D721Med (cell line): ENCODE results near the gene PTPRU.

Source experiments
- DNase-seq: peaks from one replicate; pipeline ENCODE4 v3.0.0; 2011; ENCODE audit warnings: low spot score; ENCODE audit not compliant: insufficient read length
- FAIRE-seq: peaks from 2 replicates; lab custom pipeline; 2011; peaks lifted over from hg19 to GRCh38; lab: Jason Lieb, UNC
- TF ChIP-seq, protein P1 (sequence below): IDR thresholded peaks from 2 replicates; pipeline ENCODE4 v1.5.1; 2012; ENCODE audit warnings: mild to moderate bottlenecking, control low read depth; ENCODE audit not compliant: insufficient read depth; ENCODE audit errors: missing control alignments

Gene PTPRU

DNA sequence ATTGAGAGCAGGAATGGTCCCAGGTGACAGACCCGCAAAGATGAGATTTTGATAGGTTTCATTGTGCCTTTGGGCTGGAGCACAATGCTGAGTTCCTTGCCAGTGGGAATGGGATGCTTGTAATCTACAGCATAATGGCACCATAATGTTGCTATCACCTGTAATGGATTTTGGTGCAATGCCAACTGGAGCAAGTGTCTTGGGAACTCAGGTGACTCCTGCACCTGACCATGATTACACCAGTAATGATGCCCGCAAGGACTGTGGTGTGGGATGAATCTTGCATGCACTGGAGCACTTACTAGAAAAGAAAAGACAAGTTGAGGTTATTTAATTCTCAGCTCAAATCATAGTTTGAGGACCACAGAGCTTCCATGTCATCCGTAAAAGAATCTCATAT, 96.7 kb downstream of the PTPRU start:
- FAIRE-seq (no peak), DNase-seq (no peak)
- TF ChIP-seq, protein P1, sequence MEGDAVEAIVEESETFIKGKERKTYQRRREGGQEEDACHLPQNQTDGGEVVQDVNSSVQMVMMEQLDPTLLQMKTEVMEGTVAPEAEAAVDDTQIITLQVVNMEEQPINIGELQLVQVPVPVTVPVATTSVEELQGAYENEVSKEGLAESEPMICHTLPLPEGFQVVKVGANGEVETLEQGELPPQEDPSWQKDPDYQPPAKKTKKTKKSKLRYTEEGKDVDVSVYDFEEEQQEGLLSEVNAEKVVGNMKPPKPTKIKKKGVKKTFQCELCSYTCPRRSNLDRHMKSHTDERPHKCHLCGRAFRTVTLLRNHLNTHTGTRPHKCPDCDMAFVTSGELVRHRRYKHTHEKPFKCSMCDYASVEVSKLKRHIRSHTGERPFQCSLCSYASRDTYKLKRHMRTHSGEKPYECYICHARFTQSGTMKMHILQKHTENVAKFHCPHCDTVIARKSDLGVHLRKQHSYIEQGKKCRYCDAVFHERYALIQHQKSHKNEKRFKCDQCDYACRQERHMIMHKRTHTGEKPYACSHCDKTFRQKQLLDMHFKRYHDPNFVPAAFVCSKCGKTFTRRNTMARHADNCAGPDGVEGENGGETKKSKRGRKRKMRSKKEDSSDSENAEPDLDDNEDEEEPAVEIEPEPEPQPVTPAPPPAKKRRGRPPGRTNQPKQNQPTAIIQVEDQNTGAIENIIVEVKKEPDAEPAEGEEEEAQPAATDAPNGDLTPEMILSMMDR: no peak

DNA sequence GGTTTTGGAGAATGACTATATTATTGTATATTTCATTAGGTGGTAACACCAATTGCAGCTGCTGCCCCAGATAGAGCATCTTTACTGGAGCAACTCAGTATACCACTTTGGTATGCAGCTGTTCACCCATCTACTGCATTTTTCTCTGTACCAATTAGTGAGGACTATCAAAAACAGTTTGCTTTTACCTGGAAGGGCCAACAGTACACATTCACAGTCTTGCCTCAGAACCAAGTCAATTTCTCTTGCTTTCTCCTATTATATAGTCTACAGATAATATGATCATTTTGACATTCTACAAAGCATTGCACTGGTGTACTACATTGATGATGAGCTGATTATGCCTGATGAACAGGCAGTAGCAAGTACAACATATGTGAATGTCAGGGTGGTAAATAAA, 99.3 kb downstream of the PTPRU start:
- DNase-seq (no peak), FAIRE-seq (no peak)
- TF ChIP-seq, protein P1: no peak

DNA sequence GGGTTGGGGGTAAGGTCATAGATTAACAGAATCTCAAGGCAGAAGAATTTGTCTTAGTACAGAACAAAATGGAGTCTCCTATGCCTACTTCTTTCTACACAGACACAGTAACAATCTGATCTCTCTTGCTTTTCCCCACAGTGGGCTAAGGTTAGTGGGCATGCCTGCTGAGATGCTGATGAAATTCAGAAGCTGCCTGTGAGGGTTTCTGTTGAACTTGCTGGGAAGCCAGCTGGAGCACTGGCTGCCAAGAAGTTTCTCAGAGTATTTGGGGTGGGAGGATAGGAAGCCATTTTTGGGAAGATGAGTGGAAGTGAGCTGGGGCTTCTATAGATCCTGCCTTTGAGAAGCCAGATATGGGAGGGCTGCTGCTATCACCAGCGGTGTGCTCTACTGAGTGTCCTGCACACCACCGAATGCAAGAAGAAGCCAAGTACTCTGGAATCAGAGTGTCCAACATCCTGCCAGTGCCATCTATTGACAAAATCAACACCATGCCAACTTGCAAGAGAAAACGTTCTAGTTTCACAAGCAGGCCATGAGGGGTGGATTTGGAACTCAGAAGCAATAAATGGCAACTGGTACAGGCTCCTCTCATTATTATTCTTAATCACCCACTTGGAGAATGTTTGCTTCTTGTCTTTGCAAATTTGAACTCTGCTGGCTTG, 102.7 kb downstream of the PTPRU start:
- DNase-seq (no peak), FAIRE-seq (no peak)
- TF ChIP-seq, protein P1: no peak

DNA sequence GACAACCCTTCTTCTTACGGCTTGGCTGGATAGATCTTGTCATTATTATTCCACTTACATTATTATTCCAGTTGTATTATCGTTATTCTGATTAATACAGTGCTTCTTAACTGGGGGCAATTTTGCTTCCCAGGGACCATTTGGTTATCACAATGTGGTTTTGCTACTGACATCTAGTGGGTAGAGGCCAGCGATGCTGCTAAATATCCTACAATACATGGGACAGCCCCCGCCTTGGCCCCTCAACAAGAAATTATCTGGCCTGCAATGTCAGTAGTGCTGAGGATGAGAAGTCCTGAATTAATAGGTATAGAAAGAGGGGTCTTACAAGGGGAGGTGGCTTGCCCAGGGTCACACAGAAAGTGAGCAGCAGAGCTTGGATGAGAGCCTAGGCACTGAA, 105.6 kb downstream of the PTPRU start:
- FAIRE-seq (no peak), DNase-seq (no peak)
- TF ChIP-seq, protein P1: peak; percentile 18

DNA sequence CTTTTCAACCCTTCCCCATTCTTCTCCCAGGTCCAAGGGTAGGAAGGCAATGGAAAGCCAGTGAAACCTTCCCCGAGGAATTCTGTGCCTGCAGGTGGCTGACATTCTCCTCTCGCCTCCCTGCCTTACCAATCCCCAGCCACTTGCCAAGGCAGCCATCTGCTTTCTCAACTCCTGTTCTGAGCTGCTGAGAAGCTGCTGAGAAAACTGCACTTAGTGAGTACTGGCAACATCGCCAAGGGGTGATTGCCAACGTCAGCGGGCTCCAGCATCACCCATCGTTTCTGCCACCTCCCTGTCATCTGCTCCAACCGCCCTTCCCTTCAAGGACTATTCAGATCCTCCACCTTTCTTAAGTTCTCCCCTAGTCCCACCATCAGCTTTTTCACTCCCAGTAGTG, 106.0 kb downstream of the PTPRU start:
- DNase-seq (no peak), FAIRE-seq (no peak)
- TF ChIP-seq, protein P1: no peak

DNA sequence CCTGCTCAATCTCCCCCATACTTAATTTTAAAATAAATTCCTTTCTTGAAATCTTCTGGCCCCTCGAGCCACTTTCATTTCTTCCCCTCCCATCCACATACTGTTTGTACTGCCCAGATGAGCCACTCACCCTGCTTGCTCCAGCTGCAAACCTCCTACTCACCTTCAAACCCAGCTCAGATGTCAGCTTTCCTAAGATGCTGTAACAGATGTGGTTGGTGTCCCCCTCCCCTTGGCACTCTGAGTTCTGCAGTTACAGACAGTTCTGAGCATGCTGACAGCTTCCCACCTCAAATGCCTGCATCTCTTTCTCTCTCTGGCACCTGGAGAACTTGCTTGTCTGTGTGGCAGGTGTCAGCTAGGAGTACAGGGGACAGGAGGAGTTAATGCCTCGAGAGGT, 106.7 kb downstream of the PTPRU start:
- no peak for FAIRE-seq

DNA sequence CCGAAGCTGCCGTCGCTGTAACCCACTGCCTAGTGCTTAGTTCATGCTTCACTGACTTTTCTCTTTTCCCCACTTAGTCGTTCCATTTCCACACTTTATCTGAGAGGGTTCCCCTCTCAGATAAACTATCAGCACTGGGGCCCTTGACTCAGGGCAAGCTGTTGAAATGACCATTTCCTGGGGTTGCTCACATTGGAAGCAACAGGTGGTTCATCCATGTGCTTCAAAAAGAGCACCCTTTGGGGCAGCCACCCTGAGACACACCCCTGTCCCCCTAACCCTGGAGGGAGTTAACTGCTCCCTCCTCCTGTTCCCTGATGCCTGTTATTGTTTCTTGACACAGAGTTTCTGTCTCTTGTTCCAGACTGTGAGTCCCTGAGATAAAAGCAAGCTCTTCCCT, 107.2 kb downstream of the PTPRU start:
- FAIRE-seq: no peak
- no peak for DNase-seq
- TF ChIP-seq, protein P1: no peak

More for the DNA sequence above, 106.7 kb downstream of the PTPRU start:
- no peak for DNase-seq
- TF ChIP-seq, protein P1: no peak
